HG03108 (cell line): ENCODE measurements around the gene TTLL11.
"Not testable (repeated sequence)": the region's sequence is repeated elsewhere in the genome, so short reads cannot be mapped to it uniquely, and the experiment has no call there.

ENCODE experiments used
- ATAC-seq: cut with Tn5 transposase; IDR thresholded peaks from one replicate; pipeline ENCODE4 v1.9.1; 2021; ENCODE audit warnings: moderate library complexity; ENCODE audit not compliant: unreplicated experiment

The TTLL11 gene

DNA sequence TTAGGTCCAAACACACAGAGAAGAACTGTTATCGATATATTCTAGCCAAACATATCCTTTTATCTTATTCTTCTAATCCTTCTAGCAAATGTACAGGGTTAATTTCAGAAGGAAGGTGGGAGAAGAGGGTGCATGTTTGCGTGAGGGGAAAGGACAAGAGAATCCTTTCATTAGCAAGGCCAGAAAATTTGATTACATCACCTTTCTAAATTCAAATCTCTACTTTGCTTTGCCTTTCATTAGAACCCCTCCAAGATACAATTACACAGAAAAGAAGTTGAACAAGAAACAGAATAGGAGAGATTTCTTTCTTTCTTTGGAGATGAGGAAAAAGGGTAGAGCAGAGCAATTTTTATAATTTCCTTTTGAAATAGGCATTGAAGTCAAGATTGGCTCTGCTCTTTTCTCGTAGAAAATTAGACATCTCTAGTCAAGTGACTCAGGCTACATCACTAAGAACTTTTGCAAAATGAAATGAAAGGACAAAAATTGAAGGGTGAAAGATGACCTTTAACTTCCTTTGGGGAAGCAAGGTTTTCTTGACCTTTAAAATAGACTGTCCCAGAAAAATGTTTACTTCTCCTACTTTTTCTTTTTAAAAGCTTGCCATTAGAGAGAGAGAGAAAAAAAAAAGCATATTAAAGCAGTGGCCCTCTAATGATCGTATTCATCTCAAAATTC is 81.2 kb downstream of the TTLL11 start:
- ATAC-seq, result no peak

- no peak for ATAC-seq
These were observed 84.5 kb downstream of the TTLL11 start for GRCh38 chr9:122008559-122008958.

DNA sequence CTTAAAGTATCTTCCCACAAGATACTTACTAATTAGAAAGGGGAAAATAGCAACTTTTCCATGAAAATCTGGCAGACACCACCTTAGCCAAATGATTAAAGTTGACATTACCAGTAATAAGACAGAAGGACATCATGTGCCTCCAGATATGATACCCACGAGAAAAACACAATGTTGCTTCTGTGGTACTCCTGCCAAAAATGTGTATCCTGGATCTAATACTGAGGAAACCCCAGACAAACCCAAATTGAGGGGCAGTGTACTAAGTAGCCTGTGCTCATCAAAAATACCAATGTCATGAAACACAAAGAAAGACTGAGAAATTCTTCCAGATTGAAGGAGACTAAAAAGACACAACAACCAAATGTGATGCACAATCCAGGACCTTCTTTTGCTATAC is 85.3 kb downstream of the TTLL11 start:
- no peak for ATAC-seq

- ATAC-seq, result no peak
These were observed 87.5 kb downstream of the TTLL11 start for GRCh38 chr9:122005597-122005996.

GRCh38 chr9:122004589-122004988 is 88.5 kb downstream of the TTLL11 start:
- ATAC-seq, result no peak

DNA sequence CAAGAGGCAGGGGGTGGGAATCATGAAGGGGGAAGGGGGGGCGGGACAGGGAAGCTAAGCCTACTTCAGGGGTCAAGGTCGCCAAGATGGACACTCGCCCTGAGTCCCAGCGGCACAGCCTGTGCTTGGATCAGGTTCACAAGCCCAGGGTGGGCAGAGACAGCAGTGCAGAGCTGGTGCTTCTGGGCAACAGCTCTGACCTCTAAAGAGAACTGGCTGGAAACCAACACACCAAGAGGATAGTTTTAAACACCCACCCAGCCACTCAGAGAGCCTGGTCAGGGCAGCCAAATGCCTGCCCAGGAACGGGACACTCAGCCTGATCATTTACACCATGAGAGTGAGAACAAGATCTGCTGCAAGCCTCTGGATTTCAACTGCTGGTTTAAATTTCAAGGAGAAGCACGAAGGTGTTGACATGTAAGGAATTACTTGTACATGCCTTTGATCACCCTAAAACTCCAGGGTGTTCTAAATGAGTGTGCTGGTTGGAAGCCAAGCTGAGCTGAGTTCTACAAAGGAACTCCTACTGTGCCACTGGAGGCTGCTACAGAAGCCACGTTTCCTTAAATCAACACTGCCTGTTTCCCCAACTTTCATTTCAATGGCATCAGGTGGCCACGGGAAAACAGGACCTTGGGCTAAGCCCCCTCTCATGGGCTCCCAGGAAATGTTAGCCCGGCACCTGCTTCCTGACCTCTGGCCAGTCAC is 91.5 kb downstream of the TTLL11 start:
- no peak for ATAC-seq

DNA sequence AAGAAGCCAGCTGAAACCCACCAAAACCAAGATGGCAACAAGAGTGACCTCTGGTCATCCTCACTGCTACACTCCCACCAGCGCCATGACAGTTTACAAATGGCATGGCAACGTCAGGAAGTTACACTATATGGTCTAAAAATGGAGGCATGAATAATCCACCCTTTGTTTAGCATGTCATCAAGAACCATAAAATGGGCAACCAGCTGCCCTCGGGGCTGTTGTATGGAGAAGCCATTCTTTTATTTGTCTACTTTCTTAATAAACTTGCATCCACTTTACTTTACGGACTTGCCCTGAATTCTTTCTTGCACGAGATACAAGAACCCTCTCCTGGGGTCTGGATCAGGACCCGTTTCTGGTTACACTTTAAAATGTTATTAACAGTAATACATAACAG is 92.6 kb downstream of the TTLL11 start:
- not testable (repeated sequence) for ATAC-seq

GRCh38 chr9:121999556-121999955 is 93.6 kb downstream of the TTLL11 start:
- ATAC-seq, result no peak

GRCh38 chr9:121998513-121999049 is 94.5 kb downstream of the TTLL11 start:
- ATAC-seq, result no peak

GRCh38 chr9:121997791-121998190 is 95.3 kb downstream of the TTLL11 start:
- no peak for ATAC-seq

DNA sequence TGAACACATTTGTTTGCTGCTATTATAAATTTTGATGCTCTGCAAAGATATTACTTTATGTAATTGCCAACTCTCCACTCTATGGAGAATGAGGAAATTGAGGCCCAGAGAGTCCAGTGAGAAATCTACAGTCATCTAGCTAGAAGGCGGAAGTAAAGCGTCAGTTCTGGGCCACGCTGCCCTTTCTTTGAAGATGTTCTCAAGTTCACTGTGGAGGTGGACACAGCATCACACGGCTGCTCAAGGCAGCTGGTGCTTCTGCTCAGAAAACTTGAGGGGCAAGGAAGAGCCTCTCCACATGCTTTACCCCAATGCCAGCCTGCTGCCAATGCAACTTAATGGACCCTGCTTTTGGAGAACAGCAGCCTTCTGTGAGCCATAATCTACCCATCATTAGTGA is 96.3 kb downstream of the TTLL11 start:
- no peak for ATAC-seq

GRCh38 chr9:121995997-121996396 is 97.1 kb downstream of the TTLL11 start:
- ATAC-seq, result no peak

GRCh38 chr9:121992571-121993212 is 100.4 kb downstream of the TTLL11 start:
- no peak for ATAC-seq

- no peak for ATAC-seq
These were observed 101.8 kb downstream of the TTLL11 start for GRCh38 chr9:121991307-121991661.

DNA sequence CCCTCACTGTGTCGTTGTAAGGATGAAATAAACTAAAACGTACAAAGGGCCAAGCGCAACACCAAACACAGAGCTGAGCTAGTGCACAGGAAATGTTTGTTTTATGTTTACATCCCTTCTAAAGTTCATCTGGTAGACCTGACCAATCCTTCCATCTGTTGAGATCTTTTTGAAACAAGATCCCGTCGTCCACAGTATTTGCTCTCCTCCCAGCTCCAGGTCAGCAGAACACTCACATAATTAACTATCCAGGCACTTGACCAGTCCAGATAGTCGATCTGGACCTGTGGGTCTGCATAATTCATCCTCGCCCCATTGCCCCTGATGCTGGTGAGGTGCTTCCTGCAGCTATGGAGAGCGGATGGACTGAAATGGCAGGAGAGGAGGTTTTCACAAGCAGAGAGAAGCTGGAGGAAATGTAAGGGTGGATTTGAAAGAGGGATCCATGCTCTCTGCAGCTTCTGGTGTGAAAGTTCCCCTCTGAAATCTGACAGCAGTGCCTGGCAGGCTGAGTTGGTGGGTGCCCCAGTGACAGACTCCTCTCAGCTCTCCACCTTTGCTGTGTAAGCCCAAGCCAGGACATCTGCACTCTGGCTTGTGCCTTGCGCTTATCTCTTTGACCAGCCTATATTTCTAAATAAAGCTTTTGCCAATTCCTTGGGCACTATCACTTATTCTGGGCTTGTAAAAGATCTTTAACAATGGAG is 102.4 kb downstream of the TTLL11 start:
- no peak for ATAC-seq

DNA sequence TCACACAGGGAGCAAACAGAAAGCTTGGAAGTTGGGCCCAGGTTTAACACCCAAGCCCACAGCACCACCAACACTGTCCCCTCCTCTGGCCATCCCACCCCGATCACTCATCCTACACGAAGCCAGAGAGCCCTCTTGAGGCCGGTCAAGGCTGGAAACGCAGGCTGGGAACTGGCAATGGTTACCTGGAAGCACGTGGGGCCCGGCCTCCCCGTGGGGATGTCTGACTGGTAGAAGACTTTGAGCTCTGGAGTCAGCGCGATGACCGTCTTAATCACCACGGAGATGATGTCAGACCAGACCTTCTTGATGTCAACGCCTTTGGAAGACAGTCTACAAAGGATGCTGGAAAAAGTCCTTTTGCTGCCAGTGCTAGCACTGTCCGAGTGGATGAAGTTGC is 104.1 kb downstream of the TTLL11 start:
- ATAC-seq, result no peak

DNA sequence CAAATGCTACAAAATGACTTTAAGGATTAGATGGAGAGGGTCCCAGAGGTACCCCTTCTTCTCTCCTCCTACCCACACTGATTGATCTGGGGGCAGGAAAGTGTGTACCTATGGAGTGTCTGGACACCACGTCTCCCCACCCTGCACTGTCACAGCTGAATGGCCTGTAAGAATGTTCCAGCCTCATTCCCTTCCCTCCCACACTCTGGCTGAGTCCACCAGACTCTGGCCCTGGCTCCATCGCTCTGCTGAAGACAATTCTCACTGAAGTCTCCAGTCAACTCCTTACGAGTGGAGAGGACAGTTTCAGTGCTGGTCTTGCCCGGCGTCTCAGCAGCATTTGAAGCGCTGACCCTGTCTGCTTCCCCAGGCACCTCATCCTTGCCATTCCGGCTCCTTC is 105.8 kb downstream of the TTLL11 start:
- ATAC-seq, result no peak

DNA sequence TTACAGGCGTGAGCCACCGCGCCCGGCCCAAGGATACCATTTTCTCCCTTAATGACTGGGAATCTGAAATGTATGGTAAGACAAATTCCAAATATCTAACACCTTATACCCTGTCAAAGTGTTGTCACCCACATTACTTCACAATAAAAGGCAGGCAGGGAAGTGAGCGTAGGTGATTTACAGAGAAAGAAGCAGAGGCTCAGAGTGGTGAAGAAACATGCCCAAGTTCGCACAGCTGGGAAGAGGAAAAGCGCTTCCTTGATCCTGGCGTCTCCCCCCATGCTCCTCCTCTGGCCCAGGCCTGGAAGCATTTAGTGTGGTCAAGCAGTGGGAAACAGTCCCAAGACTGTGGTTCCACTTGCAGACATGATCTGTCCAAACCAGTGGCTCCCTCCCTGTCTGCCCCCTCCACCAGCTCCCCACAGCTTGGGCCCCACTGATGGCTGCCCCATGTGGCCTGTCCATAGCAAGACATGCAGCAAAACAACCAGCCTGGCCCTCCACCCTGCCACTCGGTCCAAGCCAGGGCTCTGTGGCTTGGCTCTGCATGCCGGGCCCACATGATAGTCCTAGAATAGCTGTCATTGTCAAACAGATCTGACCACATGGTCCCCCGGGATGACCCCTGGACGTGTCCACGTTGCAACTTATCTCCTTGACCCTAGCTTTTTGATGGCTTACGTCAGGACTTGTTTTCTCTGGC is 107.2 kb downstream of the TTLL11 start:
- no peak for ATAC-seq

DNA sequence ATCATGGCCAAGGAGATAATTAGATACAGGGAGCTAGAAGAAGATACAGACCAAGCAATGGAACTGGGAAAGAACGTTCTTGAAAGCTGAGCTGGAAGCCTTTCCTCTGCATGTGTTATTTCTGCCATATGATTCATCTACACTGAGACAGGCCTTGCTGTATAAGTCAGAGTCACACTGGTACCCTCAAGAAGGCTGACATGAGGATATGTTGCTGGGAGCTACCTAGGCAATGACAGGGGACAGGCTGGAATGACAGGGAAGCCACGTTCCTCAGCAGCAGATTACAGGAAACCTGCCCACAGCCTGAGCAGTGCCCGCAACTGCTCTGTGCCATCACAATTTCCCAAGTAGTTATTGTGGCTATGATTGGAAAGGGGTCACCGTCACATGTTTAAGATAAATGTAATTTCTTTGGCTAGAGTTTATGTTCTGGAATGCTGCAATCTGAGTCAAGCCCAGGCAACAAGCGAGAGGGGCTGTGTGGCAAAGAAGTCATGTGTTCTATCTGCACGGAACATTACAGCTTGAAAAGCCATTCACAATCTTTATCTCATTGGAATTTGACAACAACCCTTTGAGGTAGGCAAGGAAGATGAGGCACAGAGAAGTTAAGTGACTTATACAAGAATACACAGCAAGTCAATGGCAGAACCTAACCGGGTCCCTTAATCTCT is 108.2 kb downstream of the TTLL11 start:
- ATAC-seq, result no peak

GRCh38 chr9:121983736-121984135 is 109.4 kb downstream of the TTLL11 start:
- ATAC-seq, result no peak
